COR-L47 (cell line): ENCODE data around the gene IFNLR1.
A peak's percentile ranks its signal among the peaks of the same experiment; 100 is the strongest.

Source experiments
- DNase-seq: peaks from one replicate; lab custom pipeline; 2025; lab: John Stamatoyannopoulos, UW

The IFNLR1 gene

DNA sequence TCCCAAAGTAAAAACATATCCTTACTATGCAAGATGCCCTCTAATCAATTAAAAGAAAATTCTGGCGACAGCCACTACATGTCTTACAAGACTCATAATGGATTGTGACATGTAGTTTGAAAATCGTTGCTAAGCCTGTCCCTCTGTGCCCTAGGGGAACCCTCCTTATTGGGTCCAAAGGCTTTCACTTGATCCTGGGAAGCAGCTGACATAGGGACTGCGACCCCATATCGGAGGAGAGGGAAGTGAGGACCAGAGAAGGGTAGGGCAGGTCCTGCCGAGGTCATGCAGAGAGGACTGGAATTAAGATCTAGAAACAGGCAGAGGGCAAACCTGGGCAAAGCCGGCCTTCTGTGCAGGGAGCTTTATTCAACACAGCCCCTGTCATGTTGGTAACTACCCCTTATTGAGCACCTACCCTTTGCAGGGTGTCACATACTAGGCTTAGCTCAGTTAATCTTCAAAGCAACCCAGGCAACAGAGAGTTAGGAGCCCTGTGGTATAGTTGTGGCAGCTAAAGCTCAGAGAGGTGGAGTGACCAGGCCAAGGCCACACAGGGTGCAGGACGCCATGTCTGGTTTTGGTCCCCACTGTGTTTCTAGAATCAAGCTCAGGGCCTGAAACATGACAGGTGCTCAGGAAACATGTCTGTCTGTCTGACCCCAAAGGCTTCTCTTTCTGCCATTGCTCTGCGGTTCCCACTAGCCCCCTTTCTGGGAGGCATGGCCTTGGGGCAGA, 18.4 kb upstream of the IFNLR1 start:
- DNase-seq: no peak

GRCh38 chr1:24204116-24204515, 17.0 kb upstream of the IFNLR1 start:
- DNase-seq: no peak

- no peak for DNase-seq
These were observed 16.3 kb upstream of the IFNLR1 start for GRCh38 chr1:24203404-24203803.

GRCh38 chr1:24202987-24203386, 15.9 kb upstream of the IFNLR1 start:
- DNase-seq: no peak

DNA sequence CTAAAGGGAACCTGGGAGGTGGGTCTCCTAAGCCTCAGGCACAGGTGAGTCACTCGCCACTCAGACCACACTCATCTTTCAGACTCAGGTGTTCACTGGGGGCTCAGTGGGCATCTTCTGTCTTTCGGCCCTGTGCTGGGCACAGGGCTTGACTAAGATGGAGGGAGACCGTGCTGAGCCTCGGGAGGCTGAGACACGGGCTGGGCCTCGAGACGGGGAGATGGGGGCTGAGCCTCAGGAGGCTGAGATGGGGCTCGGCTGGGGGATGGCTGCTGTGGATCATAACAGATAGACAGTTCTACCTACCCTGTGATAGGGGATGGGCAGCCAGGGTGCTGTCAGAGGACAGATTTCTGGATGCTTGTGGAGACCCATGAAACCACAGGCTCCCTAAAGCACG, 15.5 kb upstream of the IFNLR1 start:
- DNase-seq: no peak

DNA sequence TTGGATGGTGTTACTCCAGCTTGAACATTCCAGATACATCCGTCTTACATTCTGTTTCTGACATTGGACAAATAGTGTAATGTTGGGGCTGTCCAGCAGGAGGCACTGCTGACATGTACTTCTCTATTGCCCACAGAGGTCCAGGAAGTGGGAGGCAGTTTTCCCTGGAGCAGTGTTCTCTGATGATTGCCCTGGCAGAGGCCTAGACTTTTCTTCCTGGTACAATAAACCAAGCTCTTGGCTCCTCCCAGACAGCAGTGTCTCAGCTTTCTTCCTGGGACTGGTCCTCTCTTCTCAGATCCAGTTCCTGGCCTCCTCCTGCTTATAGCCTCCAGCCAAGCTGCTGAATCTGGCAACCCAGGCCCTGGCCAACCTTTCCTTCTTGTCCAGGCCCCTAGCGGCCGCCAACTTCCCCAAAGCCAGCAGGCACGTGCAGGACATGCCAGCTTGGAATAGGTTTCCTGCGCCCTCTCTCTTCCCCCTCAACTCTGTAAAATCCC, 14.9 kb upstream of the IFNLR1 start:
- DNase-seq: peak; percentile 57

- peak; percentile 65 for DNase-seq
These were observed 12.3 kb upstream of the IFNLR1 start for GRCh38 chr1:24199291-24199900.

- no peak for DNase-seq
These were observed 11.7 kb upstream of the IFNLR1 start for GRCh38 chr1:24198766-24199165.

- no peak for DNase-seq
These were observed 8.8 kb upstream of the IFNLR1 start for GRCh38 chr1:24195874-24196273.

DNA sequence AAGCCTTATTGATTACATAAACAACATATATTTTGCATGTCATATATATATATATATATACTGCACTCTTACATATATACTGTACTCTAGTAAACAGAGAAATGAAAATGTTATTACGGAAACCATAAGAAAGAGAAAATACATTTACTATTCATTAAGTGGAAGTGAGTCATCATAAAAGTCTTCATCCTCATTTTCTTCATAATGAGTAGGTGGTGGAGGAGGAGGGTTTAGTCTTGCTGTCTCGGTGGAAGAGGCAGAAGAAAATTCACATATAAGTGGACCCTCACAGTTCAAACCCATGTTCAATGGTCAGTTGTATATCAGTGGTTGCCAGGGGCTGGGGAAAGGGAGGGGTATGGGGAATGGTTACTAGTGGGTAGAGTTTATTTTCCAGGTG, 8.0 kb upstream of the IFNLR1 start:
- DNase-seq: no peak

- DNase-seq: no peak
These were observed 6.0 kb upstream of the IFNLR1 start for GRCh38 chr1:24193046-24193445.

- no peak for DNase-seq
These were observed 4.8 kb upstream of the IFNLR1 start for GRCh38 chr1:24191860-24192259.

GRCh38 chr1:24190983-24191461, 3.9 kb upstream of the IFNLR1 start:
- no peak for DNase-seq

DNA sequence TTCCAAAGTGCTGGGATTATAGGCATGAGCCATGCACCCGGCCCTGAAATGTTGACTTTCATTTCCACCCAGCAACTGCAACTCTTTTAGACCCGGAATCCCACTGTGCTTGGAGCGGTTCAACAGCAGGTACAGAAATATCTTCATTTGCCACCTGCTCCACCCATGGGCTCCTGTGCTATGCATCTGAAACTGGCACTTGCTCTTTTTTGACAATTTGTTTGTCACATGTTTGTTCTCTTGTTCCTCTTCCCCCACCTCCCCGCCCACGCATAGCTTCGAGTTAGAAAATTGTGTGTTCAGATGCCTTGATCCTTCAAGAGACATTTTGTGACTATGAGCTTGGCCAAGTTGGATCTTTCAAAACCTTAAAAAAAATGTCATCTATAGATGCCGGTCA, 2.4 kb upstream of the IFNLR1 start:
- DNase-seq: no peak

DNA sequence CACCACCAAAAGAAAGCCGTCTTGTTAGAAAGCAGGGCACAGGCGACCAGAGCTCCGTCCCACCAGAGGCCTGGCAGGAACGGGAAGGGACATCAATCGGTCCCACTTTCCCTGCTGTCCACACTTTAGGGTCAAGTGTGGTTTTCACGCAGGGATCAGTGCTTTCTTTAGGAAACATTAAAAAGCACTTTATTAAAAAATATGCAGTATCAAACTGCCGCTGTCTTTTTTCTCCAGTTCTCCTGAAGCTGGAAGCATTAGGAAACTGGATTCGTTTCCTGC, 437 bp downstream of the IFNLR1 start:
- DNase-seq: no peak

- DNase-seq: no peak
These were observed 918 bp downstream of the IFNLR1 start for GRCh38 chr1:24186031-24186710.

DNA sequence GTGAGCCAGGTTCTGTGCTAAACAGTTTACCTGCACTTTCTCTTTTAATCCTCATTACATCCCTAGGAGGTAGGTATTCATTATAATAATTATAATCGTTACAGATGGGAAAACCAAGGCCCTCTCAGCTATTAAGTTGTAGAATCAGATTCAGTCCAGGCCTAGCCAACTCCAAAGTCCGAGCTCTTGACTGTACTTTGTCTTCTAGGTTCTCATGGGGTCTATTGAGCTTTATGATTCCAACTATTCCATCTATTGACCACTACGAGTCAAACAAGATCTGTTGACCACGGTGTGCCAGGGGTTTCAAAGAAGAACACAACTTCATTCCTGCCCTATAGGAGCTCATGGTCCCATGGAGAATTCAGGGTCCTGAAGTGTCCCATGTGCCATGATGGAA, 2.0 kb downstream of the IFNLR1 start:
- no peak for DNase-seq

GRCh38 chr1:24182061-24182460, 5.0 kb downstream of the IFNLR1 start:
- DNase-seq: no peak

- no peak for DNase-seq
These were observed 5.5 kb downstream of the IFNLR1 start for GRCh38 chr1:24181619-24182018.

DNA sequence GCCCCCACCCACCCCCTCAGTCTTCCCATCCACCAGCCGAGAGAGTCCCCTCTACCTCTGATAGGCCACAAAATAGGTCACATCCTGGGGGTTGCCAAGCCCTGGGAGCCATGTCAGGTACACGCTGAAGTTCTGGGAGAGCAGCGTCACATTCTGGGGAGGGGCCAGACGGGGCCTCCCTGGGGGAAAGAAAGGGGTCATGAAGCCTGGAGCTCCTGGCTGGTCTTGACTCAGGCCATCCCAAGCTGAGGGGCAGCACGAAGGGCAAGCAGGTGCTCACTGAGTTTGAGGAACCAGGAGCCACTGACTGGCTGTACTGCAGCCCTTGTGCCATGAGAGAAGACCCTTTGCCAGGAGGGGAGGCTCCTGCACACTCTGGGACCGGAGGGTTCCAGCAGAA, 6.4 kb downstream of the IFNLR1 start:
- no peak for DNase-seq

DNA sequence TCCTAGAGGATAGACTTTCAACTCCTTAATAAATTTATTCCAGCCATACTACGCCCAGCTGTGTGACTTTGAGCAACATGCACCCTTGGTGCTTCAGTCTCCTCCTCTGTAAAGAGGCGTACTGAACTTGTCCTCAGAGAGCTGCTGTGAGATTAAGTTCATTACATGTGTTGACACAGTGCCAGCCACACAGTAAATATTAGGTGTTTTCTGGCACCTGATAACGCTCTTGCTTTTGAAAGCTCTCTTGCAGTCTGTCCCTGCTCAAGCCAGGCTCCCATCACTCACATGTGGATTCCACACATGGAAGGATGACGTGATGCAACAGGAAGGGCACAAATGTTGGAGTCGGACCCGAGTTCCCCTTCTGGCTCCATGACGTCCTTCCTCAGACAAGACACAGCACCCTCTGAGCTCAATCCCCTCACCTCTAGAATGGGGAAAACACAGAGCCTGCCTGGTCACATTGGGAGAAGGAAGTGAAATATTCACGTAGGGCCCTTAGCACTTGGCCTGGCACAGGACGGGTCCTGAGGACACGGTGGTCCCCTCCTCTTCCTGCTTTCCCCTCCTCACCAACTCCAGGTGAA, 7.7 kb downstream of the IFNLR1 start:
- no peak for DNase-seq

DNA sequence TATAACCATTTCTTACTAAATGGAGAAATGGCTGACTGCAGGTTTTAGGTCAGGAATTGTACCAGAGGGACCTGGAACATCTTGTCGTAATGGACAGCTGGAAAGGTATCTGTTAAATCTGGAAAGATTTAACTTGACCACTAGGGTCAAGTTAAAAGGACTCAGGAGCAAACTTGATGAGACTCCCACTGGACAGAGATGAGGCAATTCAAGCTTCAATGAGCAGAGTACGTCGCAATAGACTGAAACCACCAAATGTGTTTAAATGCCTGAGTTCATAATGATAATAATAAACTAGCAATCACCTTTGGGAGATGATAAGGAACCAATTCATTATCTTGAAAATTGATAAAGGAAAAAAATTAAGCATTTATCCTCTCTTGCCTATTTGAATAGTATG, 8.7 kb downstream of the IFNLR1 start:
- no peak for DNase-seq

GRCh38 chr1:24177161-24177560, 9.9 kb downstream of the IFNLR1 start:
- DNase-seq: no peak
